Upper lobe of left lung (tissue), 6 donors: Measurements from ENCODE around the gene PAFAH1B1. TPM values are rescaled to one million over a fixed set of nuclear protein-coding genes. Genes with fewer than 3 reads are reported as not detected.

Experiments used
- ATAC-seq, 2 donors: fragments of 200-7000 bp; cut with Tn5 transposase; one replicate each; pipeline ENCODE4 v1.9.1; 2022; ENCODE audit warnings: mild to moderate bottlenecking in 2 of 2, moderate library complexity in 2 of 2; ENCODE audit not compliant: low FRiP score in 2 of 2
- DNase-seq, 2 donors: peaks; one replicate each; pipeline ENCODE4 v3.0.0-alpha.2; 2019 to 2020
- H3K27ac ChIP-seq, 4 donors: fragments of 200-600 bp; sonication (generic); one replicate each; pipeline ENCODE4 v1.5.1; 2016 to 2019
- H3K27me3 ChIP-seq, 4 donors: fragments of 200-600 bp; sonication (generic); one replicate each; pipeline ENCODE4 v1.5.1; 2017 to 2019
- H3K36me3 ChIP-seq, 4 donors: fragments of 200-600 bp; sonication (generic); one replicate each; pipeline ENCODE4 v1.5.1; 2016 to 2019
- H3K4me1 ChIP-seq, 4 donors: fragments of 200-600 bp; sonication (generic); one replicate each; pipeline ENCODE4 v1.5.1; 2018 to 2019
- H3K4me3 ChIP-seq, 4 donors: fragments of 200-600 bp; sonication (generic); one replicate each; pipeline ENCODE4 v1.5.1; 2017 to 2019; ENCODE audit warnings: mild to moderate bottlenecking in 2 of 4, moderate library complexity in 1 of 4
- H3K9me3 ChIP-seq, 4 donors: fragments of 200-600 bp; sonication (generic); one replicate each; pipeline ENCODE4 v1.5.1; 2018 to 2019
- CTCF ChIP-seq, 6 experiments: fragments of 450-650 bp in 4 of 6; fragments of 200-600 bp in 2 of 6; sonication (generic) in 2 of 6; IDR thresholded peaks; one replicate each; pipeline ENCODE4 v1.5.1; 2016 to 2019; ENCODE audit warnings: antibody characterized with exemption in 6 of 6
- EP300 ChIP-seq, 4 donors: sonication (generic); formaldehyde crosslinking; IDR thresholded peaks; one replicate each; pipeline ENCODE4 v1.5.1; 2017; ENCODE audit warnings: antibody characterized with exemption in 4 of 4, control low read depth in 2 of 4
- POLR2A ChIP-seq, 4 donors: fragments of 450-650 bp; IDR thresholded peaks; one replicate each; pipeline ENCODE4 v1.5.1; 2016 to 2017; ENCODE audit warnings: antibody characterized with exemption in 4 of 4, mild to moderate bottlenecking in 2 of 4
- POLR2AphosphoS5 ChIP-seq, 2 donors: sonication (generic); formaldehyde crosslinking; IDR thresholded peaks; one replicate each; pipeline ENCODE4 v1.5.1; 2017; ENCODE audit warnings: antibody characterized with exemption in 2 of 2
- WGBS, 2 donors: methylation state at CpG; one replicate each; pipeline ENCODE4 v1.1.5; 2017 to 2018; 5-methylcytosine and 5-hydroxymethylcytosine counted together
- small RNA-seq, 4 donors: library from RNA; depleted of rRNA; stranded (forward); fragments of <200 nt; gene quantifications; one replicate each; pipeline ENCODE3, GENCODE V24; 2016
- total RNA-seq, 6 donors: library from RNA; depleted of rRNA in 4 of 6; stranded (reverse); fragments of >200 nt in 4 of 6; gene quantifications; one replicate each; pipeline versions ENCODE4 v1.1.0 to v1.2.1, GENCODE V29; 2016 to 2021
- donor health status: DM: no; HTN: no; CAD: no; lungs with moderate emphysema.
- donor health status: DM: no; HTN: yes; CAD: no; lungs with severe emphysema.

PAFAH1B1 gene
- total RNA-seq, 6 donors from 2014 or later = 81.7 to 258 (median 114) TPM

DNA sequence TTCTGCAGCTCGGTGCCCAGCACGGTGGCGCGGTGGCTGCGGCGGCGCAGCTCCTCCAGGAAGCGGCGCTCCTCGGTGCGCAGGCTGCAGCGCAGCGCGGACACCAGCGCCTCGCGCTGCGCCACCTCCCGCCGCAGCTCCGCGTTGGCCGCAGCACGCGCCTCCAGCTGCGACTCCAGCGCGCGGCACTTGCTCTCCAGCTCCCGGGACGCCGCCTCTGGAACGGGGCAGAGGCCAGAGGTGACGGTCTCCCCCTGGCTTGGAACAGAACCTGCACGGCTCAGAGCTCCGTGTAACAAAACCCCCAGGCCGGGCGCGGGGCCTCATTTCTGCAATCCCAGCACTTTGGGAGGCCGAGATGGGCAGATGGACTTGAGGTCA, 131.3 kb downstream of the PAFAH1B1 start:
- 3 to 10% methylated on average over 7 to 17 of the region's 40 CpGs for WGBS, 2 donors
- Histone ChIP-seq H3K9me3 (no peaks in the 10 kb centered on the region), H3K27ac (no peak overlapping the region), H3K4me3 (peak overlapping the region; percentile 25 to 53 (median 47)), H3K36me3 (no peaks in the 10 kb centered on the region), H3K4me1 (peaks cover 9 to 21% (median 11%) of the 10 kb centered on the region in 4 donors), H3K27me3 (peaks cover 0 to 15% (median 4%) of the 10 kb centered on the region in 4 donors)
- no peak for TF ChIP-seq POLR2A (IDR thresholded peaks at IDR 0.05)
- no peak for TF ChIP-seq EP300 (IDR thresholded peaks at IDR 0.05)
- TF ChIP-seq CTCF (IDR thresholded peaks at IDR 0.05) = peak in 3 of 6 experiments; percentile 10 to 24 (median 14)
- no peak for TF ChIP-seq POLR2AphosphoS5 (IDR thresholded peaks at IDR 0.05)
- DNase-seq (peak in 1 of 2 donors; percentile 89), ATAC-seq (peak in 1 of 2 donors; percentile 67)

GRCh38 chr17:2730764-2731353, 137.4 kb downstream of the PAFAH1B1 start:
- no peaks in the 10 kb centered on the region for H3K36me3 ChIP-seq
- WGBS, 2 donors = 76 to 89% methylated on average over 9 to 17 of the region's 17 CpGs
- no peaks in the 10 kb centered on the region for H3K9me3 ChIP-seq
- H3K4me1 ChIP-seq = no peaks in the 10 kb centered on the region
- no peak overlapping the region for H3K4me3 ChIP-seq
- TF ChIP-seq EP300 (IDR thresholded peaks at IDR 0.05) (no peak), POLR2AphosphoS5 (IDR thresholded peaks at IDR 0.05) (no peak), CTCF (IDR thresholded peaks at IDR 0.05) (no peak), POLR2A (IDR thresholded peaks at IDR 0.05) (no peak)
- DNase-seq (no peak), ATAC-seq (peak in 1 of 2 donors; percentile 19)
- H3K27ac ChIP-seq = no peak overlapping the region
- H3K27me3 ChIP-seq = peaks cover 0 to 4% (median 0%) of the 10 kb centered on the region in 4 donors

GRCh38 chr17:2731807-2732206, 138.4 kb downstream of the PAFAH1B1 start:
- peaks cover 0 to under 1% (median 0%) of the 10 kb centered on the region in 4 donors for H3K27me3 ChIP-seq
- DNase-seq (no peak), ATAC-seq (no peak)
- H3K36me3 ChIP-seq = no peaks in the 10 kb centered on the region
- H3K27ac ChIP-seq = no peak overlapping the region
- no peaks in the 10 kb centered on the region for H3K4me1 ChIP-seq
- no peak for TF ChIP-seq EP300 (IDR thresholded peaks at IDR 0.05)
- TF ChIP-seq POLR2AphosphoS5 (IDR thresholded peaks at IDR 0.05) = no peak
- TF ChIP-seq CTCF (IDR thresholded peaks at IDR 0.05) = no peak
- no peaks in the 10 kb centered on the region for H3K9me3 ChIP-seq
- WGBS, 2 donors = 84 to 88% methylated on average over 9 to 10 of the region's 10 CpGs
- H3K4me3 ChIP-seq = no peak overlapping the region

DNA sequence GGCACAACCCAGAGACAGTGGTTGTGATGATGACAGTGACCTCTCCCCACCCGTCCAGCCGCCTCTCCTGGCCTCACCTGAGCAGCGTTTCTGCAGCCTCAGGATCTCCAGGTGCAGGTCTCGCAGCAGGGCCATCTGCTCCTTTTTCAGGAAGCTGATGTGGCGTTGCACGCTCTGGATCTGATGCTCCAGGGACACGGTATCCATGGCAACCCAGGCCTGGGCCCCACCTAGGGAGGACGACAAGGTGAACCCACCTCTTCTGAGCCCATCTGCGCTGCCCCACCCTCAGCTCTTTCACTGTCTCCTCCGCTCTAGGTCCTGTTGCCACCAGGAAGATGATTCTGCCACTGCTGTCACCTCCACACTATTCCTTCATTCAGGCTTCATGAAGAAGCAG, 141.5 kb downstream of the PAFAH1B1 start:
- H3K36me3 ChIP-seq = no peaks in the 10 kb centered on the region
- H3K4me3 ChIP-seq = no peak overlapping the region
- ATAC-seq (peak in 1 of 2 donors; percentile 25), DNase-seq (no peak)
- WGBS, 2 donors = 78 to 88% methylated on average over 7 to 8 of the region's 10 CpGs
- no peaks in the 10 kb centered on the region for H3K27me3 ChIP-seq
- no peak for TF ChIP-seq POLR2AphosphoS5 (IDR thresholded peaks at IDR 0.05)
- TF ChIP-seq CTCF (IDR thresholded peaks at IDR 0.05) = no peak
- no peak for TF ChIP-seq POLR2A (IDR thresholded peaks at IDR 0.05)
- TF ChIP-seq EP300 (IDR thresholded peaks at IDR 0.05) = no peak
- H3K9me3 ChIP-seq = no peaks in the 10 kb centered on the region
- no peak overlapping the region for H3K27ac ChIP-seq
- no peaks in the 10 kb centered on the region for H3K4me1 ChIP-seq

Small RNA genes lying within 50 kb of the gene (small RNA-seq; reads per million reads assigned to genes)
- gene MIR6776 (0 reads per million in 4 donors), gene RN7SL608P (0 reads per million in 4 donors)

Other genes starting within 250 kb of the PAFAH1B1 start
- 10 to 100 TPM; 14.9 to 68.1 (median 38.6) TPM for gene MNT, start 192.6 kb upstream of the PAFAH1B1 start, total RNA-seq
- gene METTL16, start 81.8 kb upstream of the PAFAH1B1 start, total RNA-seq = 10 to 100 TPM; 20.3 to 37.2 (median 30.6) TPM
- 100 to 1,000 TPM in 2 of 6 donors, 10 to 100 TPM in 4; 47.9 to 137 (median 87.2) TPM for gene CLUH, start 118.1 kb downstream of the PAFAH1B1 start, total RNA-seq
- under 1 TPM in 2 of 6 donors, not detected in 4; 0.34 TPM for gene CCDC92B, start 156.0 kb downstream of the PAFAH1B1 start, total RNA-seq
- 10 to 100 TPM in 5 of 6 donors, 1 to 10 TPM in 1; 6.3 to 19.4 (median 13.6) TPM for gene RAP1GAP2, start 202.8 kb downstream of the PAFAH1B1 start, total RNA-seq